ENCODE measurements around the gene MYNN.

DNA sequence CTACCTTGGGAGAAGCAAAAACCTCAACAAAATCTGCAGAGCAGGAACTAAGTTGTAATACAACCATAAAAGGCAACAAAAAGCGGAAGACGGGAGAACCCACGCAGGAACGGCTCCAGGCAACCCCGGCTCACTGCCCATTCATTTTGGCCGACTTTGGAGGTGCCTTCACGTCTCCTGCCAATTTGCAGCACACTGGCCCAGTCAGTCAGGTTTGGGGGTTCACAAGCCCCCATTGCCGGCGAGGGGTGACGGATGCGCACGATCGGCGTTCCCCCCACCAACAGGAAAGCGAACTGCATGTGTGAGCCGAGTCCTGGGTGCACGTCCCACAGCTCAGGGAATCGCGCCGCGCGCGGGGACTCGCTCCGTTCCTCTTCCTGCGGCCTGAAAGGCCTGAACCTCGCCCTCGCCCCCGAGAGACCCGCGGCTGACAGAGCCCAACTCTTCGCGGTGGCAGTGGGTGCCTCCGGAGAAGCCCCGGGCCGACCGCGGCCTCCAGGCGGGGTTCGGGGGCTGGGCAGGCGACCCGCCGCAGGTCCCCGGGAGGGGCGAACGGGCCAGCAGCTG is 8.8 kb upstream of the MYNN start:
- TF ChIP-seq SIN3A (IDR thresholded peaks at IDR 0.05; ENCODE audit: borderline replicate concordance, low read depth, low read length) (no peak), JUN (CRISPR knock-in tag; IDR thresholded peaks at IDR 0.05) (no peak), FOXK1 (CRISPR knock-in tag; IDR thresholded peaks at IDR 0.05; ENCODE audit: borderline replicate concordance, low read depth) (no peak), SYNCRIP (IDR thresholded peaks at IDR 0.05; ENCODE audit: insufficient read depth, low read depth, low read length) (no peak), ZNF563 (CRISPR knock-in tag; IDR thresholded peaks at IDR 0.05) (peak; percentile 59; the same call in 1 of the 2 replicates), GABPA (IDR thresholded peaks at IDR 0.05; ENCODE audit: low read depth, low read length) (no peak), GABPA (CRISPR knock-in tag; IDR thresholded peaks at IDR 0.05; ENCODE audit: low read depth) (no peak), ARHGAP35 (CRISPR knock-in tag; IDR thresholded peaks at IDR 0.05; ENCODE audit: borderline replicate concordance) (no peak), ZBTB33 (CRISPR knock-in tag; IDR thresholded peaks at IDR 0.05) (no peak), POLR2A (IDR thresholded peaks at IDR 0.05; ENCODE audit: insufficient read depth in 1 of 2, low read depth in 2 of 2, low read length in 2 of 2) (no peak), EHMT2 (IDR thresholded peaks at IDR 0.05; ENCODE audit: borderline replicate concordance, low read depth, low read length) (no peak)
- TF ChIP-seq, protein P1, sequence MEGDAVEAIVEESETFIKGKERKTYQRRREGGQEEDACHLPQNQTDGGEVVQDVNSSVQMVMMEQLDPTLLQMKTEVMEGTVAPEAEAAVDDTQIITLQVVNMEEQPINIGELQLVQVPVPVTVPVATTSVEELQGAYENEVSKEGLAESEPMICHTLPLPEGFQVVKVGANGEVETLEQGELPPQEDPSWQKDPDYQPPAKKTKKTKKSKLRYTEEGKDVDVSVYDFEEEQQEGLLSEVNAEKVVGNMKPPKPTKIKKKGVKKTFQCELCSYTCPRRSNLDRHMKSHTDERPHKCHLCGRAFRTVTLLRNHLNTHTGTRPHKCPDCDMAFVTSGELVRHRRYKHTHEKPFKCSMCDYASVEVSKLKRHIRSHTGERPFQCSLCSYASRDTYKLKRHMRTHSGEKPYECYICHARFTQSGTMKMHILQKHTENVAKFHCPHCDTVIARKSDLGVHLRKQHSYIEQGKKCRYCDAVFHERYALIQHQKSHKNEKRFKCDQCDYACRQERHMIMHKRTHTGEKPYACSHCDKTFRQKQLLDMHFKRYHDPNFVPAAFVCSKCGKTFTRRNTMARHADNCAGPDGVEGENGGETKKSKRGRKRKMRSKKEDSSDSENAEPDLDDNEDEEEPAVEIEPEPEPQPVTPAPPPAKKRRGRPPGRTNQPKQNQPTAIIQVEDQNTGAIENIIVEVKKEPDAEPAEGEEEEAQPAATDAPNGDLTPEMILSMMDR (CRISPR knock-in tag; IDR thresholded peaks at IDR 0.05), result no peak
- TF ChIP-seq, protein P2, sequence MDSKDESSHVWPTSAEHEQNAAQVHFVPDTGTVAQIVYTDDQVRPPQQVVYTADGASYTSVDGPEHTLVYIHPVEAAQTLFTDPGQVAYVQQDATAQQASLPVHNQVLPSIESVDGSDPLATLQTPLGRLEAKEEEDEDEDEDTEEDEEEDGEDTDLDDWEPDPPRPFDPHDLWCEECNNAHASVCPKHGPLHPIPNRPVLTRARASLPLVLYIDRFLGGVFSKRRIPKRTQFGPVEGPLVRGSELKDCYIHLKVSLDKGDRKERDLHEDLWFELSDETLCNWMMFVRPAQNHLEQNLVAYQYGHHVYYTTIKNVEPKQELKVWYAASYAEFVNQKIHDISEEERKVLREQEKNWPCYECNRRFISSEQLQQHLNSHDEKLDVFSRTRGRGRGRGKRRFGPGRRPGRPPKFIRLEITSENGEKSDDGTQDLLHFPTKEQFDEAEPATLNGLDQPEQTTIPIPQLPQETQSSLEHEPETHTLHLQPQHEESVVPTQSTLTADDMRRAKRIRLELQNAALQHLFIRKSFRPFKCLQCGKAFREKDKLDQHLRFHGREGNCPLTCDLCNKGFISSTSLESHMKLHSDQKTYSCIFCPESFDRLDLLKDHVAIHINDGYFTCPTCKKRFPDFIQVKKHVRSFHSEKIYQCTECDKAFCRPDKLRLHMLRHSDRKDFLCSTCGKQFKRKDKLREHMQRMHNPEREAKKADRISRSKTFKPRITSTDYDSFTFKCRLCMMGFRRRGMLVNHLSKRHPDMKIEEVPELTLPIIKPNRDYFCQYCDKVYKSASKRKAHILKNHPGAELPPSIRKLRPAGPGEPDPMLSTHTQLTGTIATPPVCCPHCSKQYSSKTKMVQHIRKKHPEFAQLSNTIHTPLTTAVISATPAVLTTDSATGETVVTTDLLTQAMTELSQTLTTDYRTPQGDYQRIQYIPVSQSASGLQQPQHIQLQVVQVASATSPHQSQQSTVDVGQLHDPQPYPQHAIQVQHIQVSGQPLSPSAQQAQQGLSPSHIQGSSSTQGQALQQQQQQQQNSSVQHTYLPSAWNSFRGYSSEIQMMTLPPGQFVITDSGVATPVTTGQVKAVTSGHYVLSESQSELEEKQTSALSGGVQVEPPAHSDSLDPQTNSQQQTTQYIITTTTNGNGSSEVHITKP (CRISPR knock-in tag; IDR thresholded peaks at IDR 0.05; ENCODE audit: low read depth), result no peak
- TF ChIP-seq, protein P3, sequence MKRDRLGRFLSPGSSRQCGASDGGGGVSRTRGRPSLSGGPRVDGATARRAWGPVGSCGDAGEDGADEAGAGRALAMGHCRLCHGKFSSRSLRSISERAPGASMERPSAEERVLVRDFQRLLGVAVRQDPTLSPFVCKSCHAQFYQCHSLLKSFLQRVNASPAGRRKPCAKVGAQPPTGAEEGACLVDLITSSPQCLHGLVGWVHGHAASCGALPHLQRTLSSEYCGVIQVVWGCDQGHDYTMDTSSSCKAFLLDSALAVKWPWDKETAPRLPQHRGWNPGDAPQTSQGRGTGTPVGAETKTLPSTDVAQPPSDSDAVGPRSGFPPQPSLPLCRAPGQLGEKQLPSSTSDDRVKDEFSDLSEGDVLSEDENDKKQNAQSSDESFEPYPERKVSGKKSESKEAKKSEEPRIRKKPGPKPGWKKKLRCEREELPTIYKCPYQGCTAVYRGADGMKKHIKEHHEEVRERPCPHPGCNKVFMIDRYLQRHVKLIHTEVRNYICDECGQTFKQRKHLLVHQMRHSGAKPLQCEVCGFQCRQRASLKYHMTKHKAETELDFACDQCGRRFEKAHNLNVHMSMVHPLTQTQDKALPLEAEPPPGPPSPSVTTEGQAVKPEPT (CRISPR knock-in tag; IDR thresholded peaks at IDR 0.05; ENCODE audit: low read depth), result no peak
